NCI-H2196 treated with DMSO at 0.1 percent for 48 hours (cell line): ENCODE data around the gene MAP1B.

ENCODE experiments used
- DNase-seq: peaks from one replicate; lab custom pipeline; 2025; ENCODE audit not compliant: unreplicated experiment; lab: John Stamatoyannopoulos, UW

Gene MAP1B

DNA sequence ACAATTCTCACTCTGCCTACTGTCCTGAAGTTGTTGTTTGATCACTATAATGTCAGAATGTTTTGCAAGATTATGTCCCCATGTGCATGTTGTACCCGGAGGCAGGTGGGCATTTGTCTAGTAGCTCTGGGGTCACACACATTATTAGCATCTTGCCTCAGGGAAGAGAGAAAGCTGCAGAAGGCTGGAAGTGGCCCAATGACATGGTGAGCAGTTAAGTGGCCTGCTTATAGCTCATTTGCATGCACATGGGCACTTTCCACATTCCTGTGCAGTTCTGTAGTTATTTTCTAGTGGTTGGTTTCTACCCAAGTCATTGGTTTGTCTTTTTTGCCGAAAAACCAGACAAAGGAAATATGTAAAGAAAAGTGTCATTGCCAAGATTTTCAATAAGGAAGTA, 80.9 kb downstream of the MAP1B start:
- DNase-seq: no peak

DNA sequence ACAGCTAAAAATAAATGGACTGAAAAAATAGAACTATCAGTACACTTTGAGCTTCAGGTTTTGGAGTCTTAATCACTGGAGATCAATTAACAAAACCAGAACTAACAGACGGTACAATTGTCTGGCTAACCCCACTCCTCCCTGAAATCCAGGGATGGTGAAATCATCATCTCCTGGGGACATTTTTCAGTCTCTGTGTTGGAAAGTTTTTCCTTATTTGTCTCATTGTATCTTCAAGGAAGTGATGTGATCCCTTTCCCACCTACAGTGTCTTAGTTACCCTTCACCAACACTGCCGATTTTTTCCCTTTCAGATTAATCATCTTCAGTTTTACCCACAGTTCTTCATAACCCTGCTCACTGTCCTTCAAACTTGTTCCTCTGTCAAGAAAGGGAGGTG, 81.9 kb downstream of the MAP1B start:
- DNase-seq: no peak

DNA sequence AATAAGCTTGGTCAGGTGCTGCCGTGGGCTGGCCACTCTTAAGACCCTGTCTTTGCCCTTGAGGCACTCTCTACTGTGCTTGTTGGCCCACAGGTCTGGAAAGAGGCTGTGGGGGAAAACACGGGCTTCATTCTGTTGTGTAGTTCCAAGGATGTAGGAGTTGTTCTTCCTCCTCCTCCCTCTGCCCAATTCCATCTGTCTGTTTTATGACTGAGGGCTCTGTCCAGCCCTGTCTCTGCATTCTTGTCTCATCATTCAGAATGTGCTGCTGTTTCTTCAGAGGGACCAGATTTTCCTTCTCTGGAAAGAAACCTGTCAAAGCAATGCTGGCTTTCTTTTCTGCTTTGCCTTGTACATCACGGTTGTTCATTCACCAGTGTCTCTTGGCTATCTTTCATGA, 84.1 kb downstream of the MAP1B start:
- DNase-seq: no peak

DNA sequence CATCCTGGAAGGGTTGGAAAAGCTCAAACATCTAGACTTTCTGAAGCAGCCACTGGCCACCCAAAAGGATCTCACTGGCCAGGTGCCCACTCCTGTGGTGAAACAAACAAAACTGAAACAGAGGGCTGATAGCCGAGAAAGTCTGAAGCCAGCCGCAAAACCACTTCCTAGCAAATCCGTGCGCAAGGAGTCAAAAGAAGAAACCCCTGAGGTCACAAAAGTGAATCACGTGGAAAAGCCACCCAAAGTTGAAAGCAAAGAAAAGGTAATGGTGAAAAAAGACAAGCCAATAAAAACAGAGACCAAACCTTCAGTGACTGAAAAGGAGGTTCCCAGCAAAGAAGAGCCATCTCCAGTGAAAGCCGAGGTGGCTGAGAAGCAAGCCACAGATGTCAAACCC, 87.6 kb downstream of the MAP1B start:
- DNase-seq: no peak

DNA sequence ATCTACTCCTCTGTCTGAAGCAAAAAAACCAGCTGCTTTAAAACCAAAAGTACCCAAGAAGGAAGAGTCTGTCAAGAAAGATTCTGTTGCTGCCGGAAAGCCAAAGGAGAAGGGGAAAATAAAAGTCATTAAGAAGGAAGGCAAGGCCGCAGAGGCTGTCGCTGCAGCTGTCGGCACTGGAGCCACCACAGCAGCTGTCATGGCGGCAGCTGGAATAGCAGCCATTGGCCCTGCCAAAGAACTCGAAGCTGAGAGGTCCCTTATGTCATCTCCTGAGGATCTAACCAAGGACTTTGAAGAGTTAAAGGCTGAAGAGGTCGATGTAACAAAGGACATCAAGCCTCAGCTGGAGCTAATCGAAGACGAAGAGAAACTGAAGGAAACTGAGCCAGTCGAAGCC, 88.3 kb downstream of the MAP1B start:
- DNase-seq: no peak

DNA sequence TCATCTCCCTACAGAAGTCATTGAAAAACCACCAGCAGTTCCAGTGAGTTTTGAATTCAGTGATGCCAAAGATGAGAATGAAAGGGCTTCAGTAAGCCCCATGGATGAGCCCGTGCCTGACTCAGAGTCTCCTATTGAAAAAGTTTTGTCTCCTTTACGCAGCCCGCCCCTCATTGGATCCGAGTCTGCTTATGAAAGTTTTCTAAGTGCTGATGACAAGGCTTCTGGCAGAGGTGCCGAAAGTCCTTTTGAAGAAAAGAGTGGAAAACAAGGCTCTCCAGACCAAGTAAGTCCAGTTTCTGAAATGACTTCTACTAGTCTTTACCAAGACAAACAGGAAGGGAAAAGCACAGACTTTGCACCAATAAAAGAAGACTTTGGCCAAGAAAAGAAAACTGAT, 90.1 kb downstream of the MAP1B start:
- no peak for DNase-seq

DNA sequence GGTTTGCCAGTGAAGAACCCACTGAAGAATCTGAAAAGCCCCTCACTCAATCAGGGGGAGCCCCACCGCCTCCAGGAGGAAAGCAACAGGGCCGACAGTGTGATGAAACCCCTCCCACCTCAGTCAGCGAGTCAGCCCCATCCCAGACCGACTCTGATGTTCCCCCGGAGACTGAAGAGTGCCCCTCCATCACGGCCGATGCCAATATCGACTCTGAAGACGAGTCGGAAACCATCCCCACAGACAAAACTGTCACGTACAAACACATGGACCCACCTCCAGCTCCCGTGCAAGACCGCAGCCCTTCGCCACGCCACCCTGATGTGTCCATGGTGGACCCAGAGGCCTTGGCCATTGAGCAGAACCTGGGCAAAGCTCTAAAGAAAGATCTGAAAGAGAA, 92.4 kb downstream of the MAP1B start:
- no peak for DNase-seq

DNA sequence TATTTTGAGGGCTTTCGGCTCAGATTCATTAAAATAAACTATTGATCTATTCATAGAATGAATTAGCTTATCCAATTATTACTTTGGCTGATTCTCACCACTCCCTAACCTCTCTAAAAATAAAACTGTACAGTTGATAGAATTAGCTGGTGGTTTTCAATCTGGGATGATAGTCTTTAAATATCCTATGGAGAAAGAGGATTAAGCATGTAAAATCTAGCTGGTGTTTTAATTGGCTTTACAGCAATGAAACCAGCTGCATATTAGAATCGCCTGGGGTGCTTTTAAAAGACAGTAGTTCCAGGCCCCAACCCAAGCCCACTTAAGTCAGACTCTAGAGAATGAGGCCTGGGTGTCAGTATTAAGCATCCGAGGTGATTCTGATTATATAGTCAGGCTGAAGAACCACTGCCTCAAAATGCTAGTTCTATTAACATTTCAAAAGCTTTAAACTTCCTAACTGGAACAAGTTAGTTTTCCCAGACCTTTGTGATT, 95.1 kb downstream of the MAP1B start:
- DNase-seq: no peak

DNA sequence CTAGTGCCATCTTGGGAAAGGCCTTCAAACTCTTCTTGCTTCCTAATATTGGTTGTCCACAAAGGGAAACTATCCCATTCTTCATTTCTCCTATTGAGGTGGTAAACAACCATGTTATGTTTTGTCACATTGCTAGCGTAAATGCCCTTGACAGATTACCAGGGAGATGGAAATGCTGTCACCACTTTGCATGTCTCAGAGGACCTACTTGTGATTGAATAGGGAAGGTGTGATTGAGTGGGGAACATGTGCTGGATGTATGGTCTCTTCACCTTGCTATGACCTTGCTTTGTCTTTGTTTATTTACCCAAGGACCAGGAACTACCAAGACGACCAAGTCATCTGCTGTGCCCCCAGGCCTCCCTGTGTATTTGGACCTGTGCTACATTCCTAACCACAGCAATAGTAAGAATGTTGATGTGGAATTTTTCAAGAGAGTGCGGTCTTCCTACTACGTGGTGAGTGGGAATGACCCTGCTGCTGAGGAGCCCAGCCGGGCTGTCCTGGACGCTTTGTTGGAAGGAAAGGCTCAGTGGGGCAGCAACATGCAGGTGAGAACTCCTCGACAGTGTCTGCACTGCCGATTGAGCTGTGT, 96.1 kb downstream of the MAP1B start:
- DNase-seq: no peak

DNA sequence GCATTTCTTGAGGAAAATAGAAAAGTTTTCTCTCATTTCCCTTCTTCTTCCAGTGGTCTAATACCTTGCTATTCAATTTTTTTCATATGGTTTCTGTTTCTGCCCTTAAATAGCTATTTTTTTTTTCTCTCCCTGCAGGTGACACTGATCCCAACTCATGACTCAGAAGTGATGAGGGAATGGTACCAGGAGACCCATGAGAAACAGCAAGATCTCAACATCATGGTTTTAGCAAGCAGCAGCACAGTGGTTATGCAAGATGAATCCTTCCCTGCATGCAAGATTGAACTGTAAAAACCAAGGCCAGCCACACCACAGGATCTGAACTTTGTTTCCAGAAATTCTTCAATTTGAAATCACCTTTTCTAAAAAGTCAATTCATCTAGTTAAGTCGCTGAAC, 97.7 kb downstream of the MAP1B start:
- DNase-seq: no peak

DNA sequence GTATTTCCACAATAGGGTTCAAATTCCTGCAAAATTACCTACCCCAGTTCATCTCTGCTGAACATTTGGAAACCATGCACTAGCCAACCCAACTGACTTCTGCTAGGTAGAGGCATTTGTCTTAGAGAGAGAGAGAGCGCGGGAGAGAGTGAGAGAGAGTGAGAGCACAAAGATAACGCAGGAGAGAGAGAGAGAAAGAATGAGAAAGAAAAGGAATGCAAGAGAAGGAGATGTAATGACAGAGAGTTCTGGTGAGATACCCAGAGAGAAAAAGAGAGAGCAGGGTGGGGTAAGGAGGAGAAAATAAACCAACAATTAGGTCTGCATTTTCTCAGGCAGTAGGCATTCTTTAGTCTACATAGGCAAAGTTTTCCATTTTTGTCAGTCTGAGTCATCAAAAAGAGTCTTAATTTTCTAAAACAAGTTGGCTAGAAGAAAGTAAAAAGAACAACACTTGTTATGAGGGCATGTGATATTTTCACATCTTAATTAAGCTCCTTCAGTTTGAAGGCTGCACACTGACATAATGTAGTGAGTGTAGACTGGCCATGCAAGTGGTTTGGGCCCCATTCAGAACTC, 98.2 kb downstream of the MAP1B start:
- DNase-seq: no peak

DNA sequence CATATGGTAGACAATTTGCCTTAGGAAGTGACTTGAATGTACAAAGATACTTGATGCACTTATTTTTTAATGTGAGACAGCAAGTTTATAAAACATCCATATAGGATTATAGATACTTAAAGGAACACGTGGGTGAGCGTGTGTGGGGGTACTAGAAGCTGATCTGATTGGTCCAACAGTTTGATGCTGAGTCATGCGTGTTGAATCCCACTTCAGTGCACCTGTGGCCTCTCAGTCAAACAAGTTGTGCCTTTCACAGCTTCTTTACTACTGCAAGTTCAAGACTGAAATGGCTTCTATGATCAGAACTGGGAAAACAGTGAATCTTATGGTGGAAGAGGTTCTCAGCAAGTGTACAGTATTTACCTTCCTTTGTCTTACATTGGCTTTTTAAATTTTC, 98.9 kb downstream of the MAP1B start:
- DNase-seq: no peak

DNA sequence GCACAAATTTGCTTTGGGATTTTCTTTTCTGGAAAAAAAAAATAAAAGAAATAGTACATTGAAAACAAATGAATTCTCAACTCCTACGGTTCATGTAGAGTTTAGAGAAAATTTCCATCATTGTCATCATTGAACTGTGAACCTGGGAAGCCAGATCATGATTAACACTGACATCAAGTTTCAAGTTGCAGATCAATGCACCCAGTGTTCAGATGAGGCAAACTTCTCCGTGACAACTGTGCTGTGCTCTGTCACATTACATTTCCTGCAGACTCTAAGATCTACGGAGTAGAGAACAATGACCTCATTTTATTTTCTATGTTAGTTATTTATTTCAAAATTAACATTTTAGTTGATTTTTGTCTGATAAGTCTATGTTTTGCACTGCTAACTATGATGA, 99.7 kb downstream of the MAP1B start:
- DNase-seq: no peak

DNA sequence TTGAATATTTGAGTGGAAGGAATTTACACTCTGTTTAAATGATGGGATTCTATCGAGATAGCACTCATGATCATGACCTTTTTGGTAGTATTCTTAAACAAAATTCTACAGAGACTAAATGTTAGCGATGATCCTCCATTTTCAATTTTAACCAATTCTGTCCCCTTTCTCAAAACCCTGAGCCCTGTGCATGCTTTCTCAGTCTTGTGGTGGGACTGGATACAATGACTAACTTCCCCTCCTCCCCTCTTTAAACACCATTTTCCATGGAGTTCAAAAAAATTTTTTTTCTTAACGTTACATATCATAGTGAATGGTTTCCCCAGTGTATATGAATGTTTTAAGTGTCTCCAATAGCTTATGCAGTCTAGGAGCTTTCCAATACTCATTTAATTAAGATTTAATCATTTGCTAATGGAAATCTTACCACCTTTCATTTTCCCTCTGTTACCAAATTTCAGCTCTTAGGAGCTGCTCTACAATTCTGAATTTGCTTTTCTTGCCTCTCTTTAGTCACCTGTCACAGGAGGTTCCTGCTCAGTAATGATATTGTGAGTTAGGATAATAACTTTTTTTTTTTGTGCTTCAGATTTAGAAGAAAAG, 101.2 kb downstream of the MAP1B start:
- DNase-seq: no peak

DNA sequence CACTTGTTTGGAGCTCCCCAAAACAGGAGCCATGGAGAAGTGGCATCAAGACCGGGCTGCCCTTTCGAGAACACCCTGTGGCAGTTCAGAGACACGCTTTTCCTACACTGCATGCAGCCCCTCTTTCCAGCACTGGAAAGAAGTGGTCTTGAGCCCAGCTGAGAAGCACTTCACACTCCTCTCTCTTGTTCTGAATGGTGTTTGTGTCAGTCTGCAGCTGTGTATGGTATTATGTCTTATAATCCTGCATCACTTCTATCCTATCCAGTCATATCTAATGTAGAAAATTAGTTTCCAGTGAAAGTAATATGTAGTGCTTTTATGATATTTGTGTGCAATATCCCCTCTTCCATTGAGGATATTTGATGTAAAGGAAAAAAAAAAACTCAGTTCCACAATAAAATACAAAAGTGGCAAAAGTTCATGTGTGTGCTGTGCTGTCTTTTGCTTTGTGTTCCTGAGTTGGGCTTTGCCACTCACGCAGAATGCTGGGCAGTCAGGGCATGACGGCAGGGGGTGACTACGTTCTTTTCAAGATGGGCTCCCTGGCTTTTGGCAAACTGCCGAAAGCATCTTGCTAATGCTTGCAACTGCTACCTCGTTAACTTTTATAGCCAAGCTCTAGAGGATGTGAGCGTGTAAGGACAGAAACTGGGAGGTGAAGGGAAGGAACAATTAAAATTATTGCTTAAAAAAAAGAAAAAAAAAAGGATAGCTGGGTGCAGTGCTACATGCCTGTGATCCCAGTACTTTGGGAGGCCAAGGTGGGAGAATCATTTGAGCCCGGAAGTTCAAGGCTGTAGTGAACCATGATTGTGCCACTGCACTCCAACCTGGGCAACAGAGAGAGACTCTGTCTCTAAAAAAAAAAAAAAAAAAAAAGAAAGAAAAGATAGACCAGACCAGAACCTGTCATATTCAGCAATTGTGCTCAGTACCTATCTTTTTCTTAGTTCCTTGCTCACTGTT, 102.2 kb downstream of the MAP1B start:
- peak; percentile 31 for DNase-seq

DNA sequence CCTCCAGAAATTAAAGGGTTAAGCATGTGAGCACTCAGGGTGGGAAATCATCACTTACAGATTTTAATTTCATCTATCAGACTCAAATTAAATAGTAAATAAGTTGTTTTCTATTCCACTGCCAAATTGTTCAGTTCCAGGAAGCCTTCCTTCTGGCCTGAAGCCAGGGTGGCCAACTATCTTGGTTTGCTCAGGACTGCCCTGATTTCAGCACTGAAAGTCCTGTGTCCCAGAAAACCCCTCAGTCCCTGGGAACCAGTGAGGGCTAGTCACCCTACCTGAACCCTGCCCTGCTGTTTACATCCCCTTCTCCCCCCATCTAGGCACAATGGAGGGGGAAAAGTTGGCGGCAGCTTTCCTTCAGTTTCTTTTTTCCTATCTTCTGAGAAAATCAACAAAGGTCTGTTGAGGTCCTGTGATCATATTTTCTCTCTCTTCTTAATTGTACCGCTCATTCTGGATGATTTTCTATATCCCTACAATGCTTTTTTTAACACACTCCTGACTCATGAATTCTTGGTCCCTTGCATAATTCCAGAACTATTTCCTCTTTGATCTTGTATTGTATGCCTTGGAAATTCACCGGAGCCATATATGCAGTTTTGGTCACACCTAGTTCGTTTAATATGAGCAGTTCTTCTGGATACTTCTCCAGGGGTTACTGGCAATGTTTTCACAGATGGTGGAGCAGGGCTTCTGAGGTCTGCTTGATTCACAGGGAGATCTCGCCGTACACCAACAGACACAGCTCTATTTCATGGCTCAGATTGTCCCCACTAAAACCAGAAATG, 103.8 kb downstream of the MAP1B start:
- no peak for DNase-seq

DNA sequence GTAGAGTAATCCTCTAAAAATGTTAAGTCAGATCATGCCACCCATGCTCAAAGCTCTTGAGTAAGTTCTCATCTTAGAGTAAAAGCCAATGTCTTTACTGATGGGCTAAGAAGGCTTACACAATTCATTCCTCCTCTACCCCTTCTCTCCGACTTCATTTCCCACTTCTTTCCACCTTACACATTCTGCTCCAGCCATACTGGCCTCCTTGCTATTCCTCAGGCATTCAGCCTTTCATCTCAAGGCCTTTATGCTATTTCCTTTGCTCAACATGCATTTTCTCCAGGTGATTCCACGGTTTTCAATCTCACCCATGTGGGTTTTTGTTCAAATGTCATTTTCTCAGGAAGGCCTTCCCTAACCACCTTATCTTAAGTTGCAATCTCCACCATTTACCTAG, 104.9 kb downstream of the MAP1B start:
- no peak for DNase-seq

DNA sequence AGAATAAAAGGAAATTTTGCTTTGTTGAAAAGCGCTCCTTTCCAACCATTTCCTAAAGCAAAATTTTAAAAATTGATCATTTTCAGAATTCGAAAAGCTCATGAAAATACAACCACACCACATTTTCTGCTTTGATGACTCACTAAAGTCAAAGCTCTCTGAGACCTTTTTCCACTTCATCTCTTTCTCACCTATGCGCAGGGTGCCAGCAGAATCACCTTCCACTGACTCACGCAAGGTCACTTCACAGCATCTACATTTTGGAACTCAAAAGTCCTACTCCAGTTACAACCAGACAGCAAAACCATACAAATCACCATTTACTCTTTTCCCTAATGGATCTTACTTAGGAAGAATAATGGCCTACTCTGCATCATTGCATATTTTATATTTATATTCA, 106.2 kb downstream of the MAP1B start:
- DNase-seq: no peak

DNA sequence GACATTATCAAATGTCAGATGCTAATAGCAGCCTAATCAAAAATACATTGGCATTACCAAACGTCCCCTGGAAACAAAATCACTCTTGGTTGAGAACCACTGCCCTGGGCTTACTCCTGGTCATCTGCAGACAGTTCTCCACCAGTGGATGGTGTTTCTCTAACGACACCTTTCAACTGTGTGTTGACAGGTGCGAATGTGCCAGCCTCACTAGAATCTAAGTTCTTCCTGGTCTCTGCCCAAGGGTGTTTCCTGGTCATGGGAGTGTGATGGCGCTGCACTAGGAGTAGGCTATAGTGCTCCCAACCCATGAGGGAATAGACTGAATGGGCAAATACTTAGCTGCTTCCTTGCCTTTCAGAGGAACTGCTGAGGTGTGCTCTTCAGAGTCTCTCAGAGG, 106.9 kb downstream of the MAP1B start:
- no peak for DNase-seq

DNA sequence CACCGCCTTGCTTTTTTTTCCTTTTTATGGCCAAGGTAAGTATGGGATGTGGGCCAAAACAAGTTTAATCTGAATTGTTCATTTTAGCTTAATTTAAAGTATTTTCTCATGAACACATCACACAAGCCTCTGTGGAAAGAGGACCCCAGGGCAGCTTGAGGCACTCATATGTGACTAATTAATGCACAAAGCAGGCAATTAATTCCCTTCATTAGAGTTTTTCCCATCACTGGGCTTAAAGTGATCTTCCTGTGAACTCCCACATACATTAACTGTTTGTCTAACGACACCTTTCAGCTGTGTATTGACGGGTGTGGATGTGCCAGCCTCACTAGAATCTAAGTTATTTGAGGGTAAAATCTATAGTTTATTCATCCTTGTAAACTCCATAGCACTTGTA, 109.5 kb downstream of the MAP1B start:
- no peak for DNase-seq

DNA sequence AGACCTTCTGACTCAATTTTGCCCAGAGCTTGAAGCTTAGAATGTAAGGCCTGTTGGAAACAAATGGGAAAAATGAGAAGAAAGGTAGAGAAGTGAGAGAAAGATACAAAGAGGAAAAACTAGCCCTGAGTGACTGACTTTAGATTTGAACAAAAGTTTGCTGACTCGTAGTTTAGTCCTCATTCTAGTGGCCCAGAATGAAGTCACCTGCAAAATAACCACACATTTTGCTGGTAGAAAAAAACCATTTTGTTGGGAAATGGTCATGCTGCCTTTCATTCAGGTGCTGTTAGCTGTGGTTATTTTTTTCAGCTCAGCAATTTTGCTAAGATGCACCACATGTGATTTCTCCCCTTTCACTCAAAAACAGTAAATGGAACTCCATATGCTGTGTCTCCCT, 113.8 kb downstream of the MAP1B start:
- DNase-seq: no peak
